Endothelial cell of umbilical vein (primary cell): ENCODE results near the gene PRR23A. TPM values are rescaled to one million over a fixed set of nuclear protein-coding genes. Genes with fewer than 3 reads are reported as not detected.

Experiments
- BruUV-seq: library from RNA; stranded (reverse); fragments of 400-500 nt; replicated peaks from 2 replicates; lab custom pipeline; 2021; lab: Mats Ljungman, UMichigan
- CTCF ChIA-PET: fragments of 300-600, 350-600 bp; sonication (Branson Sonifier 250); formaldehyde crosslinking; loops from one replicate; lab custom pipeline; 2021; ENCODE audit warnings: antibody characterized with exemption, inconsistent platforms; lab: Charles Lee
- POLR2A ChIA-PET: fragments of 300-600, 350-600 bp; sonication (Branson Sonifier 250); formaldehyde crosslinking; loops from one replicate; lab custom pipeline; 2021; ENCODE audit warnings: antibody characterized with exemption, inconsistent platforms; lab: Charles Lee
- DNase-seq: peaks from one replicate; pipeline ENCODE4 v3.0.0-alpha.2; 2011; ENCODE audit warnings: low read depth, low spot score
- FAIRE-seq: peaks from 2 replicates; lab custom pipeline; 2011; peaks lifted over from hg19 to GRCh38; lab: Jason Lieb, UNC
- H2AFZ ChIP-seq: 2 replicates; pipeline ENCODE4 v1.6.0; 2012; ENCODE audit warnings: low read depth, low read length, control low read depth, inconsistent platforms
- H3K27ac ChIP-seq: 2 replicates; pipeline ENCODE4 v1.5.1; 2011; ENCODE audit warnings: low read depth, mild to moderate bottlenecking, control low read depth, low read length, moderate library complexity; ENCODE audit not compliant: insufficient read depth
- H3K27me3 ChIP-seq, 2 experiments: 2 replicates each; pipeline versions ENCODE4 v1.6.0 to v1.6.1; 2011; ENCODE audit warnings: low read length in 2 of 2, mixed read lengths in 1 of 2; ENCODE audit not compliant: control insufficient read depth in 2 of 2, insufficient read depth in 2 of 2
- H3K36me3 ChIP-seq, 2 experiments: 2 replicates in 1 of 2; 3 replicates in 1 of 2; pipeline ENCODE4 v1.5.1; 2011; ENCODE audit warnings: low read length in 2 of 2, mild to moderate bottlenecking in 1 of 2, moderate library complexity in 1 of 2; ENCODE audit not compliant: control insufficient read depth in 2 of 2, insufficient read depth in 2 of 2; ENCODE audit errors: extremely low read depth in 1 of 2
- H3K4me1 ChIP-seq: 3 replicates; pipeline ENCODE4 v1.5.1; 2011; ENCODE audit warnings: mild to moderate bottlenecking, low read length; ENCODE audit not compliant: control insufficient read depth, insufficient read depth; ENCODE audit errors: extremely low read depth
- H3K4me2 ChIP-seq: 2 replicates; pipeline ENCODE4 v1.6.1; 2011; ENCODE audit warnings: low read length, control low read depth, mixed read lengths; ENCODE audit not compliant: insufficient read depth
- H3K4me3 ChIP-seq, 3 experiments: fragments of 200-600 bp in 1 of 3; sonication (generic), shearing (Covaris generic) in 1 of 3; replicated peaks in 1 of 3; 2 replicates each; pipeline ENCODE4 v1.5.1; 2011 to 2016; ENCODE audit warnings: control low read depth in 3 of 3, low read length in 3 of 3, mild to moderate bottlenecking in 2 of 3, inconsistent platforms in 1 of 3, low read depth in 1 of 3, moderate library complexity in 1 of 3; ENCODE audit not compliant: insufficient read depth in 1 of 3
- H3K79me2 ChIP-seq: 2 replicates; pipeline ENCODE4 v1.6.0; 2012; ENCODE audit warnings: low read length, inconsistent platforms; ENCODE audit not compliant: control insufficient read depth, insufficient read depth
- H3K9ac ChIP-seq: replicated peaks from 2 replicates; pipeline ENCODE3; 2011; ENCODE audit warnings: low read length, control low read depth; ENCODE audit not compliant: insufficient read depth; ENCODE audit errors: extremely low read depth
- H3K9me1 ChIP-seq: replicated peaks from 3 replicates; pipeline ENCODE4 v1.6.0; 2011; ENCODE audit warnings: mild to moderate bottlenecking, low read length; ENCODE audit not compliant: control insufficient read depth, insufficient read depth; ENCODE audit errors: extremely low read depth
- H3K9me3 ChIP-seq: replicated peaks from 2 replicates; pipeline ENCODE4 v1.5.1; 2012; ENCODE audit warnings: low read length, inconsistent platforms; ENCODE audit not compliant: control insufficient read depth, insufficient read depth
- H4K20me1 ChIP-seq: replicated peaks from 2 replicates; pipeline ENCODE3; 2011; ENCODE audit warnings: mild to moderate bottlenecking, low read length; ENCODE audit not compliant: control insufficient read depth, insufficient read depth; ENCODE audit errors: extremely low read depth
- EZH2 ChIP-seq: IDR thresholded peaks from 2 replicates; pipeline ENCODE4 v1.6.1; 2012; ENCODE audit warnings: borderline replicate concordance, low read depth, mild to moderate bottlenecking, moderate library complexity, low read length, inconsistent platforms; ENCODE audit not compliant: severe bottlenecking
- FOS ChIP-seq: IDR thresholded peaks from 2 replicates; pipeline ENCODE4 v1.6.1; 2011; ENCODE audit warnings: mild to moderate bottlenecking, low read length, moderate library complexity, borderline replicate concordance; ENCODE audit not compliant: insufficient read depth
- GATA2 ChIP-seq: IDR thresholded peaks from 2 replicates; pipeline ENCODE4 v1.7.0; 2011; ENCODE audit warnings: low read depth, mild to moderate bottlenecking, moderate library complexity, mixed read lengths, low read length; ENCODE audit not compliant: insufficient read length, insufficient read depth
- JUN ChIP-seq: IDR thresholded peaks from 2 replicates; pipeline ENCODE4 v1.6.1; 2011; ENCODE audit warnings: borderline replicate concordance, low read depth; ENCODE audit not compliant: insufficient read length, insufficient read depth
- MAX ChIP-seq: IDR thresholded peaks from 2 replicates; pipeline ENCODE4 v1.6.1; 2011; ENCODE audit not compliant: insufficient read depth, insufficient read length
- MYC ChIP-seq: IDR thresholded peaks from one replicate; pipeline ENCODE4 v1.6.1; 2011; ENCODE audit warnings: mild to moderate bottlenecking, low read depth, low read length
- POLR2A ChIP-seq: IDR thresholded peaks from 2 replicates; pipeline ENCODE4 v1.6.1; 2012; ENCODE audit warnings: low read depth, mild to moderate bottlenecking, control low read depth, low read length
- POLR2AphosphoS5 ChIP-seq: IDR thresholded peaks from 2 replicates; pipeline ENCODE4 v1.6.1; 2012; ENCODE audit warnings: low read depth, mild to moderate bottlenecking, control low read depth, low read length, moderate library complexity; ENCODE audit not compliant: insufficient read depth
- dilution Hi-C: fragments of 300-500 bp; cut with MboI; formaldehyde crosslinking; loops from one replicate; pipeline ENCODE4 v1.15.0; 2019; ENCODE audit warnings: low sequenced_read_pairs; ENCODE audit not compliant: extremely low pct_ligation_motif_present
- intact Hi-C: fragments of 100-400 bp; cut with micrococcal nuclease; formaldehyde crosslinking; loops from one replicate; pipeline ENCODE4 v1.10.0; 2022
- polyA plus RNA-seq, 4 experiments: library from polyadenylated mRNA; depleted of rRNA in 3 of 4; stranded (reverse) in 3 of 4; unstranded in 1 of 4; fragments of >200 nt; gene quantifications; 2 replicates each; pipeline versions ENCODE4 v1.2.1 to v1.2.3, GENCODE V29; 2011 to 2012; ENCODE audit warnings: missing spikeins in 1 of 4
- total RNA-seq: library from RNA; stranded (reverse); gene quantifications from 2 replicates; pipeline ENCODE4 v1.2.3, GENCODE V29; 2021
- TF ChIP-seq, protein P1 (sequence below), 2 donors: IDR thresholded peaks; 1 replicate in 1 of 2; 2 replicates in 1 of 2; pipeline ENCODE4 v1.5.1; 2011; ENCODE audit warnings: low read length in 2 of 2, mild to moderate bottlenecking in 2 of 2, moderate library complexity in 2 of 2, control low read depth in 1 of 2, inconsistent platforms in 1 of 2, low read depth in 1 of 2; ENCODE audit not compliant: insufficient read depth in 1 of 2; ENCODE audit errors: extremely low read depth in 1 of 2

PRR23A gene
- total and polyA plus RNA-seq, 2 donors (not counting 3 experiments of a cell fraction or from before 2014, with no cell fraction given), result not detected

DNA sequence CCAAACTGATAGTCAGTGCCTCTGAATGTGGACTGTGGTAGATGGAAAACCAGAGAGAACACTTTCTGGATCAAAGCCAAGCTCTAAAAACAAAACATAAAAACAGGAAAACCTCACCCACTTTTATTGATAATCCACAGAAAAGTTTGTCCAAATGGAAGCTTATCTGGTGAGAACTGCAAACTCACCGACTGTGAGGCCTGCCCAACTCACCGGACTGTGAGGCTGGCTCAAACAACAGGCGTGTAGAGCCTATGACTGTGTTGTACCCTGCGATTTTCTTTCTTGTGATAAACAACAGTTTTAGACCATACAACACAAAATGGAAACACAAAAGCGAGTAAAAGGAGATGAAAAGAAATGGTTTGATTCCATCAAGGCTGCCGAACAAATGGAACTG lies 31.4 kb upstream of the PRR23A start:
- Histone ChIP-seq H3K9me1 (no peaks in the 10 kb centered on the region), H3K27ac (no peak overlapping the region), H3K79me2 (no peaks in the 10 kb centered on the region), H4K20me1 (no peaks in the 10 kb centered on the region), H3K4me2 (no peak overlapping the region), H2AFZ (no peak overlapping the region), H3K4me3 (no peak overlapping the region), H3K36me3 (no peaks in the 10 kb centered on the region), H3K9ac (no peak overlapping the region), H3K9me3 (no peaks in the 10 kb centered on the region), H3K27me3 (no peaks in the 10 kb centered on the region), H3K4me1 (no peaks in the 10 kb centered on the region)
- FAIRE-seq (no peak), DNase-seq (no peak)
- POLR2A ChIA-PET, result no interaction called here
- intact Hi-C loops (no loop called here), dilution Hi-C loops (no loop called here)
- TF ChIP-seq GATA2 (no peak), MYC (no peak), MAX (no peak), FOS (no peak), EZH2 (no peak), JUN (no peak), POLR2A (no peak), POLR2AphosphoS5 (no peak)
- TF ChIP-seq, protein P1, sequence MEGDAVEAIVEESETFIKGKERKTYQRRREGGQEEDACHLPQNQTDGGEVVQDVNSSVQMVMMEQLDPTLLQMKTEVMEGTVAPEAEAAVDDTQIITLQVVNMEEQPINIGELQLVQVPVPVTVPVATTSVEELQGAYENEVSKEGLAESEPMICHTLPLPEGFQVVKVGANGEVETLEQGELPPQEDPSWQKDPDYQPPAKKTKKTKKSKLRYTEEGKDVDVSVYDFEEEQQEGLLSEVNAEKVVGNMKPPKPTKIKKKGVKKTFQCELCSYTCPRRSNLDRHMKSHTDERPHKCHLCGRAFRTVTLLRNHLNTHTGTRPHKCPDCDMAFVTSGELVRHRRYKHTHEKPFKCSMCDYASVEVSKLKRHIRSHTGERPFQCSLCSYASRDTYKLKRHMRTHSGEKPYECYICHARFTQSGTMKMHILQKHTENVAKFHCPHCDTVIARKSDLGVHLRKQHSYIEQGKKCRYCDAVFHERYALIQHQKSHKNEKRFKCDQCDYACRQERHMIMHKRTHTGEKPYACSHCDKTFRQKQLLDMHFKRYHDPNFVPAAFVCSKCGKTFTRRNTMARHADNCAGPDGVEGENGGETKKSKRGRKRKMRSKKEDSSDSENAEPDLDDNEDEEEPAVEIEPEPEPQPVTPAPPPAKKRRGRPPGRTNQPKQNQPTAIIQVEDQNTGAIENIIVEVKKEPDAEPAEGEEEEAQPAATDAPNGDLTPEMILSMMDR (IDR thresholded peaks at IDR 0.05; ENCODE audit: extremely low read depth in 1 of 2, insufficient read depth in 1 of 2, low read depth in 1 of 2, low read length in 2 of 2), result no peak
- CTCF ChIA-PET, result no interaction called here
- BruUV-seq, result no TSS peak
